Prostate gland (tissue), 2 donors: ENCODE results near the gene PLEKHM1.
"Not testable (repeated sequence)": the region's sequence is repeated elsewhere in the genome, so short reads cannot be mapped to it uniquely, and the experiment has no call there.

Experiments used
- POLR2AphosphoS5 ChIP-seq: sonication (generic); formaldehyde crosslinking; IDR thresholded peaks from one replicate; pipeline ENCODE4 v1.6.1; 2017; ENCODE audit warnings: antibody characterized with exemption
- TF ChIP-seq, protein P1 (sequence below), 4 experiments: fragments of 200-600 bp in 2 of 4; fragments of 450-650 bp in 2 of 4; sonication (generic) in 2 of 4; IDR thresholded peaks; 1 replicate in 3 of 4; 2 replicates in 1 of 4; pipeline ENCODE4 v1.5.1; 2016 to 2019; ENCODE audit warnings: antibody characterized with exemption in 4 of 4, mild to moderate bottlenecking in 2 of 4, moderate library complexity in 2 of 4

DNA sequence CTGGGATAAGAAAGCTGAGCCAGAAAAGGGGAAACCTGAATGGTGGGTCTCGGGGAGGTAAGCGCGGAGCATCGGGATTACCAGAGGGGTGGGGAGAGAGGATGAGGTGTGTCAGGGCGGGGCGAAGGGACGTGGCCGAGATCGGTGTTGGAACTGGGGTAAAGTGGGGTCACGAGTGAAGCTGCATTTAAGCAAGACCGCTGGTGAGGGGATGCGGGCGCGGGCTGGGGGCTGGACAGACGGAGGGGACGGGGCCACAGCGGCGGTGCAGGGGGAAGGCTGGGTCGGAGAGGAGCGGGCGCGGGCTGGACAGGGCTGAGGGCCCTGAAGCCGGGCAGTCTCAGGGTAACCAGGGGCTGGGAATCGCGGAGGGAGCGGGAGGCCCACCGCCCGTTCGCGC, 323 bp downstream of the PLEKHM1 start:
- TF ChIP-seq, protein P1, sequence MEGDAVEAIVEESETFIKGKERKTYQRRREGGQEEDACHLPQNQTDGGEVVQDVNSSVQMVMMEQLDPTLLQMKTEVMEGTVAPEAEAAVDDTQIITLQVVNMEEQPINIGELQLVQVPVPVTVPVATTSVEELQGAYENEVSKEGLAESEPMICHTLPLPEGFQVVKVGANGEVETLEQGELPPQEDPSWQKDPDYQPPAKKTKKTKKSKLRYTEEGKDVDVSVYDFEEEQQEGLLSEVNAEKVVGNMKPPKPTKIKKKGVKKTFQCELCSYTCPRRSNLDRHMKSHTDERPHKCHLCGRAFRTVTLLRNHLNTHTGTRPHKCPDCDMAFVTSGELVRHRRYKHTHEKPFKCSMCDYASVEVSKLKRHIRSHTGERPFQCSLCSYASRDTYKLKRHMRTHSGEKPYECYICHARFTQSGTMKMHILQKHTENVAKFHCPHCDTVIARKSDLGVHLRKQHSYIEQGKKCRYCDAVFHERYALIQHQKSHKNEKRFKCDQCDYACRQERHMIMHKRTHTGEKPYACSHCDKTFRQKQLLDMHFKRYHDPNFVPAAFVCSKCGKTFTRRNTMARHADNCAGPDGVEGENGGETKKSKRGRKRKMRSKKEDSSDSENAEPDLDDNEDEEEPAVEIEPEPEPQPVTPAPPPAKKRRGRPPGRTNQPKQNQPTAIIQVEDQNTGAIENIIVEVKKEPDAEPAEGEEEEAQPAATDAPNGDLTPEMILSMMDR (IDR thresholded peaks at IDR 0.05): not testable (repeated sequence)
- TF ChIP-seq POLR2AphosphoS5: not testable (repeated sequence)
